CD14-positive monocyte (primary cell): ENCODE data around the gene MIPOL1. TPM values are rescaled to one million over a fixed set of nuclear protein-coding genes. Genes with fewer than 3 reads are reported as not detected.

Experiments used
- DNase-seq, 3 donors: peaks; one replicate each; pipeline ENCODE4 v3.0.0-alpha.2; 2011 to 2022
- H2AFZ ChIP-seq: 2 replicates; pipeline ENCODE4 v1.6.0; 2012; ENCODE audit warnings: mild to moderate bottlenecking, low read depth, low read length, inconsistent platforms; ENCODE audit not compliant: insufficient read depth, poor library complexity, severe bottlenecking
- H3K27ac ChIP-seq, 2 donors: 1 replicate in 1 of 2; 2 replicates in 1 of 2; pipeline ENCODE4 v1.5.1; 2012 to 2013; ENCODE audit warnings: low read length in 2 of 2, control low read depth in 1 of 2, inconsistent platforms in 1 of 2, low read depth in 1 of 2, mild to moderate bottlenecking in 1 of 2
- H3K27me3 ChIP-seq, 2 donors: one replicate each; pipeline versions ENCODE4 v1.6.0 to v1.6.1; 2011 to 2013; ENCODE audit warnings: low read length in 2 of 2; ENCODE audit not compliant: control insufficient read depth in 2 of 2, insufficient read depth in 2 of 2
- H3K36me3 ChIP-seq, 2 donors: replicated peaks in 1 of 2; 1 replicate in 1 of 2; 2 replicates in 1 of 2; pipeline versions ENCODE4 v1.5.1 to v1.6.1; 2012 to 2013; ENCODE audit warnings: low read length in 2 of 2, control low read depth in 1 of 2, inconsistent platforms in 1 of 2, mild to moderate bottlenecking in 1 of 2; ENCODE audit not compliant: insufficient read depth in 2 of 2, control insufficient read depth in 1 of 2
- H3K4me1 ChIP-seq, 2 donors: 1 replicate in 1 of 2; 2 replicates in 1 of 2; pipeline versions ENCODE4 v1.5.1 to v1.6.1; 2012 to 2013; ENCODE audit warnings: low read length in 2 of 2, control low read depth in 1 of 2, inconsistent platforms in 1 of 2, mild to moderate bottlenecking in 1 of 2, moderate library complexity in 1 of 2; ENCODE audit not compliant: insufficient read depth in 2 of 2, control insufficient read depth in 1 of 2
- H3K4me2 ChIP-seq: replicated peaks from 2 replicates; pipeline ENCODE3; 2012; ENCODE audit warnings: low read length, moderate library complexity, mild to moderate bottlenecking; ENCODE audit not compliant: poor library complexity, severe bottlenecking; ENCODE audit errors: extremely low read depth
- H3K4me3 ChIP-seq, 3 experiments: fragments of 200-600 bp in 1 of 3; sonication (generic) in 1 of 3; replicated peaks in 1 of 3; 1 replicate in 2 of 3; 2 replicates in 1 of 3; pipeline ENCODE4 v1.5.1; 2011 to 2013; ENCODE audit warnings: low read length in 3 of 3, mild to moderate bottlenecking in 3 of 3, control low read depth in 2 of 3, low read depth in 2 of 3, inconsistent platforms in 1 of 3, moderate library complexity in 1 of 3
- H3K79me2 ChIP-seq: 2 replicates; pipeline ENCODE4 v1.6.0; 2012; ENCODE audit warnings: mild to moderate bottlenecking, control low read depth, inconsistent platforms, low read length, moderate library complexity; ENCODE audit not compliant: insufficient read depth
- H3K9ac ChIP-seq: 2 replicates; pipeline ENCODE4 v1.6.0; 2017; ENCODE audit warnings: low read length, mild to moderate bottlenecking; ENCODE audit not compliant: insufficient read depth, poor library complexity, severe bottlenecking
- H3K9me3 ChIP-seq, 2 donors: replicated peaks in 1 of 2; 1 replicate in 1 of 2; 2 replicates in 1 of 2; pipeline versions ENCODE4 v1.5.1 to v1.6.1; 2012 to 2013; ENCODE audit warnings: low read length in 2 of 2, control low read depth in 1 of 2; ENCODE audit not compliant: control insufficient read depth in 1 of 2, insufficient read depth in 1 of 2
- H4K20me1 ChIP-seq: 2 replicates; pipeline ENCODE4 v1.6.0; 2012; ENCODE audit warnings: mild to moderate bottlenecking, low read length, control low read depth, moderate library complexity; ENCODE audit not compliant: insufficient read depth
- H3K27ac Mint-ChIP-seq, 7 donors: one replicate each; pipeline ENCODE4 v1.8.0; 2020; ENCODE audit warnings: mild to moderate bottlenecking in 7 of 7, mixed read lengths in 7 of 7, moderate library complexity in 6 of 7, inconsistent platforms in 2 of 7
- H3K27me3 Mint-ChIP-seq, 3 donors: one replicate each; pipeline ENCODE4 v1.8.0; 2021 to 2022; ENCODE audit warnings: low read depth in 3 of 3, mild to moderate bottlenecking in 3 of 3, mixed read lengths in 3 of 3, moderate library complexity in 3 of 3, inconsistent platforms in 1 of 3
- H3K36me3 Mint-ChIP-seq, 2 donors: one replicate each; pipeline ENCODE4 v1.8.0; 2020; ENCODE audit warnings: mixed read lengths in 2 of 2, inconsistent platforms in 1 of 2, mild to moderate bottlenecking in 1 of 2
- H3K4me1 Mint-ChIP-seq: one replicate; pipeline ENCODE4 v1.8.0; 2020; ENCODE audit warnings: mild to moderate bottlenecking, mixed read lengths
- H3K4me3 Mint-ChIP-seq, 2 donors: one replicate each; pipeline ENCODE4 v1.8.0; 2020; ENCODE audit warnings: mild to moderate bottlenecking in 2 of 2, mixed read lengths in 2 of 2, moderate library complexity in 1 of 2
- H3K9me3 Mint-ChIP-seq, 7 donors: one replicate each; pipeline ENCODE4 v1.8.0; 2020 to 2022; ENCODE audit warnings: mixed read lengths in 7 of 7, mild to moderate bottlenecking in 6 of 7, moderate library complexity in 6 of 7, inconsistent platforms in 2 of 7
- WGBS: methylation state at CpG from one replicate; pipeline ENCODE4 v1.1.5; 2013; ENCODE audit warnings: missing lambda C conversion rate; ENCODE audit not compliant: insufficient coverage; 5-methylcytosine and 5-hydroxymethylcytosine counted together
- intact Hi-C, 2 donors: fragments of 100-400 bp; cut with micrococcal nuclease; formaldehyde crosslinking; loops; one replicate each; pipeline versions ENCODE4 v1.15.0 to v1.15.1; 2023
- polyA plus RNA-seq, 3 donors: library from polyadenylated mRNA; depleted of rRNA in 1 of 3; unstranded in 2 of 3; stranded (reverse) in 1 of 3; fragments of 300-500 nt in 2 of 3; fragments of >200 nt in 1 of 3; fragmentation: Illumina TruSeq in 2 of 3; gene quantifications; 1 replicate in 2 of 3; 2 replicates in 1 of 3; pipeline ENCODE4 v1.2.3, GENCODE V29; 2012 to 2021
- TF ChIP-seq, protein P1 (sequence below): fragments of 200-600 bp; IDR thresholded peaks from one replicate; pipeline ENCODE4 v1.8.0; 2022; ENCODE audit warnings: antibody characterized with exemption, mild to moderate bottlenecking

MIPOL1 gene
- polyA plus RNA-seq, 3 donors, result not detected

DNA sequence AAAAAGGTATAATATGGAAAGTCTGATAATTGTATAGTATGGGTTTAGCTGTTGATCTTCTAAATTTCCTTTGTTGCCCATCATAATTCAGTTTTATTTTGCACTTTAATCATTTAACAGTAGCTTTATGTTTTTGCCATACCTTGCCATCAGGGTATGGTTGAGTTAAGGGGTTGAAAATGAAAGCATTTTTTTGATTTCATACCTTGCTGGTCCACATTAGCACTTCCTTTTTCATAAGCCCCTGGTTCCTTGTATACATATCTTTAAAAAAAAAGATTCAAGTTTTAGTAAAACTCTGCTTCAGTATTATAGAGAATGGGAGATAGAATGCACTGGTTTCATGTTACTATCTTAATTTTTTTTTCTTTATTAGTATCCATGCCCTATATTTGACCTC, 71.1 kb downstream of the MIPOL1 start:
- Histone ChIP-seq H3K4me2 (no peak overlapping the region), H3K9ac (no peak overlapping the region), H4K20me1 (no peaks in the 10 kb centered on the region), H2AFZ (no peak overlapping the region), H3K27ac (no peak overlapping the region), H3K9me3 (no peaks in the 10 kb centered on the region), H3K27me3 (no peaks in the 10 kb centered on the region), H3K36me3 (no peaks in the 10 kb centered on the region), H3K4me3 (no peak overlapping the region), H3K79me2 (no peaks in the 10 kb centered on the region), H3K4me1 (no peaks in the 10 kb centered on the region)
- H3K4me3 Mint-ChIP-seq, result no peak overlapping the region
- H3K9me3 Mint-ChIP-seq, result peaks cover 0 to 2% (median 0%) of the 10 kb centered on the region in 7 donors
- H3K27me3 Mint-ChIP-seq, result peaks cover 0 to 1% (median 1%) of the 10 kb centered on the region in 3 donors
- H3K4me1 Mint-ChIP-seq, result no peaks in the 10 kb centered on the region
- TF ChIP-seq, protein P1, sequence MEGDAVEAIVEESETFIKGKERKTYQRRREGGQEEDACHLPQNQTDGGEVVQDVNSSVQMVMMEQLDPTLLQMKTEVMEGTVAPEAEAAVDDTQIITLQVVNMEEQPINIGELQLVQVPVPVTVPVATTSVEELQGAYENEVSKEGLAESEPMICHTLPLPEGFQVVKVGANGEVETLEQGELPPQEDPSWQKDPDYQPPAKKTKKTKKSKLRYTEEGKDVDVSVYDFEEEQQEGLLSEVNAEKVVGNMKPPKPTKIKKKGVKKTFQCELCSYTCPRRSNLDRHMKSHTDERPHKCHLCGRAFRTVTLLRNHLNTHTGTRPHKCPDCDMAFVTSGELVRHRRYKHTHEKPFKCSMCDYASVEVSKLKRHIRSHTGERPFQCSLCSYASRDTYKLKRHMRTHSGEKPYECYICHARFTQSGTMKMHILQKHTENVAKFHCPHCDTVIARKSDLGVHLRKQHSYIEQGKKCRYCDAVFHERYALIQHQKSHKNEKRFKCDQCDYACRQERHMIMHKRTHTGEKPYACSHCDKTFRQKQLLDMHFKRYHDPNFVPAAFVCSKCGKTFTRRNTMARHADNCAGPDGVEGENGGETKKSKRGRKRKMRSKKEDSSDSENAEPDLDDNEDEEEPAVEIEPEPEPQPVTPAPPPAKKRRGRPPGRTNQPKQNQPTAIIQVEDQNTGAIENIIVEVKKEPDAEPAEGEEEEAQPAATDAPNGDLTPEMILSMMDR, result no peak
- intact Hi-C loops, result no loop called here
- H3K27ac Mint-ChIP-seq, result no peak overlapping the region
- H3K36me3 Mint-ChIP-seq, result no peaks in the 10 kb centered on the region
- DNase-seq, result no peak

DNA sequence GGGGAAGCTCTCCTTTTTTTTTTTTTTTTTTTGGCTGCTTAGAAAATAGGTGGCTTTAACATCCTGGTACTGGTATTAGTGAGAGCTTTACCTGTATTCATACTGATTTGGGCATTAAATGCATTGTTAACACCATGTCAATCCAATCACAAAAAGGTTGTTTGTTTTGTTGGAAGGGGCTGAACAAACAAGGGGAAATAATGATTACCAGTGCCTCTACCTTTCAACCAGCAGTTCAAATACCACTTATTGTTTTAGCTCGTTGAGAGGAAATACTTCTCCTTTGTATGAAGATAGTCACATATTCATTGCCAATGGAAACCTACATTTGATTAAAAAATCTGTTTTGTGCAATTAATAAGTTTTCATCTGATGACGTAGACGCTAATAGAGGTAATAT, 72.9 kb downstream of the MIPOL1 start:
- H3K27ac ChIP-seq, result no peak overlapping the region
- TF ChIP-seq, protein P1, result no peak
- no peak overlapping the region for H2AFZ ChIP-seq
- H3K9me3 ChIP-seq, result no peaks in the 10 kb centered on the region
- H3K9ac ChIP-seq, result no peak overlapping the region
- no peaks in the 10 kb centered on the region for H3K36me3 ChIP-seq
- WGBS, result no CpG with 5 or more reads among the region's 3 CpGs
- H3K4me2 ChIP-seq, result no peak overlapping the region
- Mint-ChIP-seq H3K4me1 (no peaks in the 10 kb centered on the region), H3K4me3 (no peak overlapping the region), H3K9me3 (peaks cover 0 to 2% (median 0%) of the 10 kb centered on the region in 7 donors), H3K36me3 (no peaks in the 10 kb centered on the region), H3K27ac (no peak overlapping the region), H3K27me3 (peaks cover 0 to 1% (median 0%) of the 10 kb centered on the region in 3 donors)
- H3K27me3 ChIP-seq, result no peaks in the 10 kb centered on the region
- no peaks in the 10 kb centered on the region for H3K4me1 ChIP-seq
- no peak overlapping the region for H3K4me3 ChIP-seq
- no peaks in the 10 kb centered on the region for H4K20me1 ChIP-seq
- intact Hi-C loops, result no loop called here
- no peak for DNase-seq
- no peaks in the 10 kb centered on the region for H3K79me2 ChIP-seq
